ENCODE results near the gene TMBIM1.

TMBIM1 gene

DNA sequence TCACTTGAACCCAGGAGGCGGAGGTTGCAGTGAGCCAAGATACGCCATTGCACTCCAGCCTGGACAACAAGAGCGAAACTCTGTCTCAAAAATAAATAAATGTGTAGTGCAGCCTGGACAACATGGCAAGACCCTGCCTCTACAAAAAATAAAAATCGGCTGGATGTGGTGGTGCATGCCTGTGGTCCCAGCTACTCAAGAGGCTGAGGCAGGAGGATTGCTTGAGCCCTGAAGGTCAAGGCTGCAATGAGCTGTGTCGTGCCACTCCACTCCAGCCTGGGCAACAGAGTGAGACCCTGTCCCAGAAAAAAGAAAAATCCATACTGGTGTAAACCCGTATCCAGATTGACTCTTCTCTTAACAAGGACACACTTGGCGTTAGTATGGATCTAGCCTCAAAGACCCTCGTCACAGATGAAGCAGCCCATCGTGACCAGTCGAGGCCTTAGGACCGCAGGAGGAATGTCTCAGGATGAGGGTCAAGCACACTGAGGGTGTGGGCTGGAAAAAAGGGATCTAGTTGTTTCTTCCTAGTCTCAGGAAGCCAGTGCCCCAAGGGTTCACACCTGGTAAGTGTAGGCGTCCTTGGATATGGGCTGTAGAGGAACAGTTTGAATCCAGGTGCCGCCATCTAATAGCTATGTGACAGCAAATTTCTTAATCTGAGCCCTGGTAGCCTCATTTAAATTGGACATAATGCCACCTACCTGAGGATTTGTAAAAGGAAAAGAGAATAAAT, 35.5 kb downstream of the TMBIM1 start:
- no peak for DNase-seq (ENCODE audit: low spot score in 2 of 2)
- Histone ChIP-seq H3K4me3 (no peak overlapping the region), H3K9me3 (no peaks in the 10 kb centered on the region), H3K4me1 (no peaks in the 10 kb centered on the region), H3K27me3 (ENCODE audit: low read depth) (no peaks in the 10 kb centered on the region), H3K36me3 (replicated peaks) (peaks cover 38% of the 10 kb centered on the region)
- in situ Hi-C loops (cut with MboI; ENCODE audit: low sequenced_read_pairs) = loop anchor here (5.0 kb wide), 1 partner anchor 74 kb away; no protein-coding TSS in a partner anchor

DNA sequence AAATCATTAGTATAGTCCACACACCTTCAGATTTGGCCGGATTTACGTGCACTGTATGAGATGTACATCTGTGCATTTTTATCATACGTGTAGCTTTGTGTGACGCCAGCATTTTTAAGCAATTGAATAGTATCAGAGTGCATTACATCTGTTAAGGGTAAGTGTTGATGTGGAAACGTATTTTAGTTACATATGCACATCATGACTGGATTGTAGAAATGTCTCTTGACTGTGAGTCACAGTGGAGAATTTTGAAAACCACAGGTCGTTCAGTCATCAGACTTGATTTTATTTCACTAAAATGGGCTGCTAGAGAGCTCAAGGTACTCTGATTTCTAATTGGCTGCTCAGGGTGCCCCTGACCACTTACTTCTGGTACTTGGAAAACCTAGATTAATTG, 36.9 kb downstream of the TMBIM1 start:
- Histone ChIP-seq H3K36me3 (replicated peaks) (peaks cover 50% of the 10 kb centered on the region), H3K9me3 (no peaks in the 10 kb centered on the region), H3K27me3 (ENCODE audit: low read depth) (no peaks in the 10 kb centered on the region), H3K4me3 (no peak overlapping the region), H3K4me1 (no peaks in the 10 kb centered on the region)
- in situ Hi-C loops (cut with MboI; ENCODE audit: low sequenced_read_pairs) = loop anchor here (5.0 kb wide), 1 partner anchor 73 kb away; no protein-coding TSS in a partner anchor
- DNase-seq (ENCODE audit: low spot score in 2 of 2) = no peak

DNA sequence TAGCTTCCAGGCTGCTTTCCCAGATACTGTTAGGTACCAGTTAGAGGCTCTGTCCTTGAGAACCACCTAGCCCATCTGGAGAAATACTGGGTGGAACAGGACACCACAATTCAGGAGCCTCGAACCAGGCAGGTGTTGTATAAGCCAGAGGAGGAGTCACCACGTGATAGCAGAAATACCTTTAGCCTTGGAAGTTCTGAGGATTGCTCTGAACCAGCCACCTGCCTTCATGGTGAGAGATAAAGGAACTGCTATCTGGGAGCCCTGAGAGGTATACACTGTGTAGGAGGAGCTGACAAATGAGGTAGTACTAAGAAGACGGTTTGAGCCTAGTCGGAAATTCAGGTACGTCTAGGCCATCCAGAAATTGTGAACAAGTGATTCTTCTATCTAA, 39.1 kb downstream of the TMBIM1 start:
- H3K27me3 ChIP-seq (ENCODE audit: low read depth) = no peaks in the 10 kb centered on the region
- in situ Hi-C loops (cut with MboI; ENCODE audit: low sequenced_read_pairs) = no loop called here
- no peak overlapping the region for H3K4me3 ChIP-seq
- H3K36me3 ChIP-seq (replicated peaks) = peaks cover 72% of the 10 kb centered on the region
- H3K4me1 ChIP-seq = no peaks in the 10 kb centered on the region
- no peaks in the 10 kb centered on the region for H3K9me3 ChIP-seq
- DNase-seq (ENCODE audit: low spot score in 2 of 2) = no peak

DNA sequence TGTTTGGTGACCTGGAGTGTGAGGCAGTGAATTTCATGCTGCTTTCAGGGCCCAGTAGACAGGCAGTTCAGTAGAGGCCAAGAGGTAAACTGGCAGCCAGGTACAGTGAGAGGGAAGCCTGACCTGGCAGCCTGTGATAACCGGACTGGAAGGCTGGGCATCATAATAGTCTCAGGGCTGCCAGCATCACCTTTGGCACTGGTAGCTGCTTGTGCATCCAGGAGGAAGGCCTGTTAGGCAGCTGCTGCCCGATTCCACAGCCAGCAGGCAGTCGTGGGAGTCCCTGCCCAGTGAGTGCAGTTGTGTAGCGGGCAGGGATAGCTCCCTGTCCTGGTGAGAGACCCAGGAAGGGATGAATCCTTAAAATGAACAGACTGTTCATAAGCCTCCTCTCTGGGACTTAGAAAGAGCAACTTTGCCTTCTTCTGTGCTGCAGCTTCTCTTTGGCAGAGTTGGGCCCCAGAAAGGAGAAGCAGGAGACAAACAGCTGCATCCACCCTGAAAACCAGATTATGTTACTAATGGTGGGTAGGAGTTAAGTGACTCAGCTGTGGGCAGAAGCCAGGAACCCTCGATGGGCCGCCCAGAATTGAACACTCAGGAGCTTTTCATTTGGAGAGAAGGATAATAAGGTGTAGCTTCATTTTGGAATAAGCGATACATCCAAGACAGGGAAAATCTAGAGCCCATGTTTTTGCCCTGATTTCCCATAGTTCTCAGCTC, 39.6 kb downstream of the TMBIM1 start:
- Histone ChIP-seq H3K4me3 (no peak overlapping the region), H3K27me3 (ENCODE audit: low read depth) (no peaks in the 10 kb centered on the region), H3K4me1 (no peaks in the 10 kb centered on the region), H3K9me3 (no peaks in the 10 kb centered on the region), H3K36me3 (replicated peaks) (peaks cover 76% of the 10 kb centered on the region)
- no peak for DNase-seq (ENCODE audit: low spot score in 2 of 2)
- in situ Hi-C loops (cut with MboI; ENCODE audit: low sequenced_read_pairs) = no loop called here

DNA sequence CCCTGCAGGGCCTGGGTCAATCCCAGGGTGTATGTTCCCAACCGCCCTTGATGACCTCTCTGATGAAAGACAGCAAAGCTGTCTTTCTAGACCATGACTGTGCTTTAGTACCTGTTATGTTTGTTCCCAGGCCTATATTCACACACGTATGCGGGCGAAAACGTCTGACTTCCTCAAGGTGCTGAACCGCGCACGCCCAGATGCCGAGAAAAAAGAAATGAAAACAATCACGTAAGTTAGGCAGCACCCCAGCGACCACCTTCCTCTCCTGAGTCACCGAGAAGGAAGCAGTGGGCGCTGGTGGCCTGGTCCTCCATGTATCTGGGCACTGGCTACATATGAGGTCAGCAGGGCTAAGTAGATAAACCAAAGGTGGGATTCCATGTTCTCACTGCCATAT, 42.6 kb downstream of the TMBIM1 start:
- no peaks in the 10 kb centered on the region for H3K9me3 ChIP-seq
- H3K27me3 ChIP-seq (ENCODE audit: low read depth) = no peaks in the 10 kb centered on the region
- H3K4me3 ChIP-seq = no peak overlapping the region
- H3K4me1 ChIP-seq = no peaks in the 10 kb centered on the region; the same call in 1 of the 2 replicates
- peaks cover 95% of the 10 kb centered on the region for H3K36me3 ChIP-seq (replicated peaks)
- in situ Hi-C loops (cut with MboI; ENCODE audit: low sequenced_read_pairs) = no loop called here
- DNase-seq (ENCODE audit: low spot score in 2 of 2) = no peak

DNA sequence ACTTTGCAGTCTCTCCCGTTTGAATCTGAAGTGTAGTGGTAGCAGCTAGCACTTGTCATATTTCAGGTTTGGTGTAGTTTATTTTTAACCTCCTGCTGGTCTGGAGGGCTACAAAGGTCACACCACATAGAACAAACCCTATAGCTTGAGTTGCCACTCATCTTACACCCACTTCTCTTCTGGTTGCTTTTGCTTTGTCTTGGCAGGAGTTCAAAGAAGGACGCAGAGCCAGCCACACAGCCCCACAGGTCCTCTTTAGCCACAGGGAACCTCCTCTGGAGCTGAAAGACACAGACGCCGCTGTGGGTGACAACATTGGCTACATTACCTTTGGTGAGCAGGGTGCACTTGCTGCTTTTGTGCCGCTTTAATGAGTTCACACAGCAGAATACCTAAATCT, 47.1 kb downstream of the TMBIM1 start:
- no peak overlapping the region for H3K4me3 ChIP-seq
- no peaks in the 10 kb centered on the region; the same call in none of the 2 replicates for H3K4me1 ChIP-seq
- in situ Hi-C loops (cut with MboI; ENCODE audit: low sequenced_read_pairs) = no loop called here
- no peak for DNase-seq (ENCODE audit: low spot score in 2 of 2)
- H3K36me3 ChIP-seq (replicated peaks) = peaks cover 98% of the 10 kb centered on the region
- no peaks in the 10 kb centered on the region for H3K27me3 ChIP-seq (ENCODE audit: low read depth)
- no peaks in the 10 kb centered on the region for H3K9me3 ChIP-seq

DNA sequence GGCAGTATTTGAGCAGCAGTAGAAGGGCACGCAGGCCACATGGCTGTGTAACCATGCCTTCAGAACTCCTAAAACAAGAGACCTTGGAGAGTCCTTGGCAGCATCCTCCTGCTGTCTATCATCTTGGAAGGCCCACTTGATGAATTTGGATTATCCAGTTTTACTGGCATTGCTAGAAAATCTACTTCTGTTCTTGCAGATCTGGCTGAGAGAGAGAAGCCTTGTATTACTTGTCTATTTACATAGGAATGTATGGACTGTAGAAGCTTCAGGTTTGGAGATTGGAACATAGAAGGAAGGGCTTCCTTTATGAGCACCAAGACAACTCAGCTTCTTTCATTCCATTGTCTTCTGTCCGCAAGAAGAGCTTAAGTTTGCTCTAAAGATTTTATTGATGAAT, 47.6 kb downstream of the TMBIM1 start:
- peaks cover 98% of the 10 kb centered on the region for H3K36me3 ChIP-seq (replicated peaks)
- no peak overlapping the region for H3K4me3 ChIP-seq
- peak in 1 of 2 experiments; percentile 19 for DNase-seq (ENCODE audit: low spot score in 2 of 2)
- H3K4me1 ChIP-seq = no peaks in the 10 kb centered on the region; the same call in none of the 2 replicates
- no peaks in the 10 kb centered on the region for H3K27me3 ChIP-seq (ENCODE audit: low read depth)
- in situ Hi-C loops (cut with MboI; ENCODE audit: low sequenced_read_pairs) = no loop called here
- no peaks in the 10 kb centered on the region for H3K9me3 ChIP-seq

DNA sequence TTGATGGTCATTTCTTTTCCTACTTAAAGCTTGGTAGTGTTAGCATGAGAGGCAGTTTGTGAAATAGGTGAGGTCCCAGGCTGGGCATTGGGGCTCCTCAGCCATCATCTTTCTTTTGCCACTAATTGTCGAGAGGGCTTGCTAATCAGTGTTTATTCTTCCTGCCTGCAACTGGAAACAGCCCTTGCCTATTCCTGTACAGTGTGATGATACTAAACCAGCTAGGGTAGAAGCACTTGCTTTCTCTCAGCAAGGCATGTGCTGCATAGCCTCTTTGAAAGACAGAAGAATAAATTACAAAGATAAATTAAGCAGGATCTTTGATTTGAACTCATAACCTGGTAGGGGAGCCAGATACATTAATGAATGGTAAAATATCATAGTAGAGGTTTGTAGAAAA, 48.1 kb downstream of the TMBIM1 start:
- DNase-seq (ENCODE audit: low spot score in 2 of 2) = no peak
- Histone ChIP-seq H3K4me3 (no peak overlapping the region), H3K4me1 (no peaks in the 10 kb centered on the region; the same call in none of the 2 replicates), H3K36me3 (replicated peaks) (peaks cover 98% of the 10 kb centered on the region), H3K27me3 (ENCODE audit: low read depth) (no peaks in the 10 kb centered on the region), H3K9me3 (no peaks in the 10 kb centered on the region)
- in situ Hi-C loops (cut with MboI; ENCODE audit: low sequenced_read_pairs) = no loop called here

DNA sequence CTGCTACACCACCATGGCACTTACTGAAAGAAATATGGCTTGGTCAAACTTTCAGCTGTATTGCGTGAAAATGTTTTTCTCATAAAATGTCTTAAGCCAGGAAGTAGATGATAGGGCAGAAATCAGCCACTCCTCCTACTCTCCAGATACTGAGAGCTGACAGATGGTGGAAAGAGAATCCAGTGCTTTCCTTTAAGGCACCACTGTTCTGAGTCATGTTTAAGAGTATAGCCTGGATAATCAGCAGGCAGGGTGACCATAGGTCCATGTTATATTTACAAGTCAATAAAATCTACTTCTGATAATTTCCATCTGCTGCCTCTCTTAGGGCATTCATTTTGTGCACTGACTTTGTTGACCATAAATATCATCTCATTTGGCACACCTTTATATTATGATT, 53.4 kb downstream of the TMBIM1 start:
- in situ Hi-C loops (cut with MboI; ENCODE audit: low sequenced_read_pairs) = no loop called here
- H3K9me3 ChIP-seq = no peaks in the 10 kb centered on the region
- peaks cover 92% of the 10 kb centered on the region for H3K36me3 ChIP-seq (replicated peaks)
- no peak for DNase-seq (ENCODE audit: low spot score in 2 of 2)
- no peaks in the 10 kb centered on the region for H3K27me3 ChIP-seq (ENCODE audit: low read depth)
- H3K4me3 ChIP-seq = no peak overlapping the region
- peaks cover 4% of the 10 kb centered on the region; the same call in 1 of the 2 replicates for H3K4me1 ChIP-seq

DNA sequence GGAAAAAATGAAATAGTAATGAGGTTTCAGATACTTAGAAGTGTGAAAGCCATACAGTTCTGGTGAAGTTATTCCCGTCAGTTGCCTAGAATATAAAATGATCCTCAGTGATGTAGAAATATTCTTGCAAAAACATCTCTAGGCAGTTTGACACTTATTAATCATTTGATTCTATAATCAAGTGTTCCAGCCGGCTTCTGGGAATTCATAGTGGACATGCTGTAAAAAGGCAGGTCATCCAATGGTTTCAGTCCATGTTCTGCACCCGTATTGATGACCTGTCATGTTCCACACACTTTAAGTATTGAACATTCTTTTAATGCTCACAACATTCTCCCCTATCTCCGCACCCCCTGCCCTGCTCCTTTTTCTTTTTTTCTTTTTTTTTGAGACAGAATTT, 55.5 kb downstream of the TMBIM1 start:
- Histone ChIP-seq H3K4me1 (peaks cover 4% of the 10 kb centered on the region; the same call in 1 of the 2 replicates), H3K27me3 (ENCODE audit: low read depth) (no peaks in the 10 kb centered on the region), H3K36me3 (replicated peaks) (peaks cover 90% of the 10 kb centered on the region), H3K9me3 (no peaks in the 10 kb centered on the region), H3K4me3 (no peak overlapping the region)
- no peak for DNase-seq (ENCODE audit: low spot score in 2 of 2)
- in situ Hi-C loops (cut with MboI; ENCODE audit: low sequenced_read_pairs) = no loop called here

DNA sequence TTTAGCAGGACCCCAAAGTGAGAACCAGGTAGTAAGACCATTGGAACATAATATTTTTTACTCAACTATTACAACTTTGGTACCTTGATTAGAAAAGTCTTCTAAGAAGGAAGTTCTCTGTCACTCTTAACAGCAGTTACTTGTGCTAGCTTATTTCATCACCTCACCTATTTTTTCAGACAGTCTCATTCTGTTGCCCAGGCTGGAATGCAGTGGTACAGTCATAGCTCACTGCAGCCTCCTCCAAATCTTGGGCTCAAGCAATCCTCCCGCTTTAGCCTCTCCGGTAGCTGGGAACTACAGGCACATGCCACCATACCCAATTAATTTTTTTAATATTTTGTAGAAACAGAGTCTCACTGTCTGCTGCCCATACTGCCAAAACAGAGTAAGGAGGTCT, 57.3 kb downstream of the TMBIM1 start:
- no peaks in the 10 kb centered on the region for H3K9me3 ChIP-seq
- in situ Hi-C loops (cut with MboI; ENCODE audit: low sequenced_read_pairs) = no loop called here
- no peaks in the 10 kb centered on the region for H3K27me3 ChIP-seq (ENCODE audit: low read depth)
- H3K4me3 ChIP-seq = no peak overlapping the region
- H3K4me1 ChIP-seq = peaks cover 15% of the 10 kb centered on the region
- DNase-seq (ENCODE audit: low spot score in 2 of 2) = no peak
- peaks cover 87% of the 10 kb centered on the region for H3K36me3 ChIP-seq (replicated peaks)

DNA sequence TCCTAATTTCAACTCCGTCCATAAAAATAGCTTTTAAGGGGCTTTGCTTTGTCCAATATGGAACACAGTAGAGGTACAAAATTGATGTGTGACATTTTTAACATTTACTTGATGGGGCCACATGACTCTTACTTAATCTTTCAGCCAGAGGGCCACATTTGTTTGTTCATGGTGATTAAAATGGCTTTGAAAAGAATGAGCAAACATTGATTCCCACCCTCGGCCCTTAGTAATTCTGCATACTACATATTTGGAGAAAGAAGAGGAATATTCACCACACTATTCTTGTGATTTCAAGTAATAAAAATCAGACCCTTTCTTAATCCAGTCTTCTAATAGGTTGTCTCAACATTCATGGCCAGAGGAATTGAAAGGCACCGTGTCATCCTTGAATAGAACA, 57.8 kb downstream of the TMBIM1 start:
- H3K4me3 ChIP-seq = no peak overlapping the region
- no peak for DNase-seq (ENCODE audit: low spot score in 2 of 2)
- in situ Hi-C loops (cut with MboI; ENCODE audit: low sequenced_read_pairs) = no loop called here
- no peaks in the 10 kb centered on the region for H3K9me3 ChIP-seq
- H3K36me3 ChIP-seq (replicated peaks) = peaks cover 82% of the 10 kb centered on the region
- H3K27me3 ChIP-seq (ENCODE audit: low read depth) = no peaks in the 10 kb centered on the region
- peaks cover 17% of the 10 kb centered on the region for H3K4me1 ChIP-seq

DNA sequence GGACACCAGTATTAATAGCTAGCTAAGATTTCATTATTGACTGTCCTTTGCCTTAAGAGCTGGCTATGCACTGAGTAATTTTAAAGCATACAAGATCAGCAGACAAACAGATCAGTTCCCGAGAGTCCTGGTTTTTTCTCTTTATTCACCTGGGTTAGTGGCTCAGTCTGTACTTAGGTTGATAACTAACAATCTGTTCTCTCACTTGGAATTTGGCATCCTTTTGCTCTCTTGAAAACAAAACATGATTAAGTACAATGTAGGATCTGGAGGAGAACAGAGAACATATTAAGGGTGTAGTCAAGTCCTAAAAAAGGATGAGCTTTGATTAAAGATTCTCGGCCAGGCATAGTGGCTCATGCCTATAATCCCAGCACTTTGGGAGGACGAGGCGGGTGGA, 58.8 kb downstream of the TMBIM1 start:
- DNase-seq (ENCODE audit: low spot score in 2 of 2) = no peak
- peaks cover 75% of the 10 kb centered on the region for H3K36me3 ChIP-seq (replicated peaks)
- in situ Hi-C loops (cut with MboI; ENCODE audit: low sequenced_read_pairs) = no loop called here
- peaks cover 27% of the 10 kb centered on the region for H3K4me1 ChIP-seq
- no peaks in the 10 kb centered on the region for H3K27me3 ChIP-seq (ENCODE audit: low read depth)
- no peak overlapping the region for H3K4me3 ChIP-seq
- H3K9me3 ChIP-seq = no peaks in the 10 kb centered on the region

DNA sequence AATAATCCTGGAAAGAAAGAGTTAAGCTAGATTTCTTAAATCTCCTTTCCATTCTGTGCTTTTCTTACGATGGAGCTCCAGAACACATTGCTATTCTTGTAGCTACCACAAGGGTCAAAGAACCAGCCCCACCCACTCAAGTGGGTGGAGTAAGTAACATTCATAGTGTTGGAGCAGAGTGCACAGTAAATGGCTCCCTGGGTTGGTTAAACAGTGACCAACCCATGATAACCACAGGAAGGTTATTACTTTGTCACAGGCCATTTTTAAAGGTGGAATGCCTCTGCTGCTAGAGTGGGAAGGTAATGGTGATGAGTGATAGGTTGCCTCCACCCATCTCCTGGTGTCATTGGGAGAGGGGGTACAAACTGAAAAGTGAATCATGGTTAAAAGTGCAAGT, 61.4 kb downstream of the TMBIM1 start:
- in situ Hi-C loops (cut with MboI; ENCODE audit: low sequenced_read_pairs) = no loop called here
- no peaks in the 10 kb centered on the region for H3K9me3 ChIP-seq
- H3K36me3 ChIP-seq (replicated peaks) = peaks cover 75% of the 10 kb centered on the region
- H3K4me3 ChIP-seq = no peak overlapping the region
- H3K27me3 ChIP-seq (ENCODE audit: low read depth) = no peaks in the 10 kb centered on the region
- peaks cover 33% of the 10 kb centered on the region for H3K4me1 ChIP-seq
- DNase-seq (ENCODE audit: low spot score in 2 of 2) = peak; percentile 38 to 54

Measured in HAP-1 (cell line).